MCF 10A (cell line): Measurements from ENCODE around the gene CENPX. TPM values are rescaled to one million over a fixed set of nuclear protein-coding genes. Genes with fewer than 3 reads are reported as not detected.

Experiments used
- BruUV-seq: library from RNA; stranded (reverse); fragments of 400-500 nt; replicated peaks from 2 replicates; lab custom pipeline; 2021; lab: Mats Ljungman, UMichigan
- CTCF ChIA-PET: fragments of 300-600 bp; sonication (Branson Sonifier 250); formaldehyde crosslinking; extraction: SDS; loops from one replicate; lab custom pipeline; 2021; ENCODE audit warnings: antibody characterized with exemption, inconsistent platforms; lab: Yijun Ruan, JAX
- POLR2A ChIA-PET: fragments of 300-600, 350-650 bp; sonication (Branson Sonifier 250); formaldehyde crosslinking; extraction: SDS; loops from one replicate; lab custom pipeline; 2020; ENCODE audit warnings: antibody characterized with exemption, inconsistent platforms; lab: Yijun Ruan, JAX
- DNase-seq: peaks from one replicate; pipeline ENCODE4 v3.0.0-alpha.2; 2018; ENCODE audit not compliant: unreplicated experiment
- H3K27ac Mint-ChIP-seq: one replicate; pipeline ENCODE4 v1.8.0; 2022; ENCODE audit warnings: mild to moderate bottlenecking, low read depth, mixed read lengths; ENCODE audit not compliant: unreplicated experiment
- H3K27me3 Mint-ChIP-seq: one replicate; pipeline ENCODE4 v1.8.0; 2022; ENCODE audit warnings: mixed read lengths; ENCODE audit not compliant: insufficient read depth, unreplicated experiment
- H3K36me3 Mint-ChIP-seq: one replicate; pipeline ENCODE4 v1.8.0; 2022; ENCODE audit warnings: mild to moderate bottlenecking, moderate library complexity, mixed read lengths; ENCODE audit not compliant: insufficient read depth, unreplicated experiment
- H3K4me1 Mint-ChIP-seq: one replicate; pipeline ENCODE4 v1.8.0; 2022; ENCODE audit warnings: mixed read lengths; ENCODE audit not compliant: insufficient read depth, unreplicated experiment
- H3K4me3 Mint-ChIP-seq: one replicate; pipeline ENCODE4 v1.8.0; 2022; ENCODE audit warnings: mild to moderate bottlenecking, moderate library complexity, mixed read lengths; ENCODE audit not compliant: unreplicated experiment
- H3K9me3 Mint-ChIP-seq: one replicate; pipeline ENCODE4 v1.8.0; 2022; ENCODE audit warnings: mixed read lengths; ENCODE audit not compliant: unreplicated experiment
- CTCF ChIP-seq: fragments of 200-600 bp; IDR thresholded peaks from one replicate; pipeline ENCODE4 v1.8.0; 2022; ENCODE audit warnings: antibody characterized with exemption, mild to moderate bottlenecking; ENCODE audit not compliant: unreplicated experiment
- intact Hi-C: fragments of 100-400 bp; cut with micrococcal nuclease; formaldehyde crosslinking; loops from 2 replicates; pipeline ENCODE4 v1.14.1; 2022
- total RNA-seq: library from RNA; stranded (reverse); gene quantifications from 2 replicates; pipeline ENCODE4 v1.2.3, GENCODE V29; 2022

The CENPX gene
- total RNA-seq, 1 experiment from 2014 or later = 35.6 TPM

- intact Hi-C loops = no loop called here
- peaks cover 18% of the 10 kb centered on the region for H3K36me3 Mint-ChIP-seq
- no peak overlapping the region for H3K4me3 Mint-ChIP-seq
- no peak overlapping the region for H3K27ac Mint-ChIP-seq
- no peak for TF ChIP-seq CTCF
- ChIA-PET CTCF (interaction anchor here (1.4 to 2.3 kb wide), 2 partner anchors 51 to 52 kb away, joined by 5 to 8 read pairs; partner anchors contain the start of gene NOTUM), POLR2A (interaction anchor here (0.7 kb wide), 1 partner anchor 9 kb away, joined by 4 read pairs; no protein-coding TSS in a partner anchor)
- BruUV-seq = no TSS peak
- H3K27me3 Mint-ChIP-seq = no peaks in the 10 kb centered on the region
- DNase-seq = no peak
- H3K9me3 Mint-ChIP-seq = no peaks in the 10 kb centered on the region
- H3K4me1 Mint-ChIP-seq = peaks cover 4% of the 10 kb centered on the region
Measured at GRCh38 chr17:82011617-82012187, 11.0 kb downstream of the CENPX start.

GRCh38 chr17:82010575-82011525 is 11.8 kb downstream of the CENPX start:
- H3K4me3 Mint-ChIP-seq = no peak overlapping the region
- intact Hi-C loops = no loop called here
- H3K27me3 Mint-ChIP-seq = no peaks in the 10 kb centered on the region
- H3K27ac Mint-ChIP-seq = no peak overlapping the region
- ChIA-PET CTCF (interaction anchor here (0.7 to 2.3 kb wide), 5 partner anchors 9 to 52 kb away, joined by 3 to 12 read pairs (median 5); partner anchors contain the start of gene NOTUM), POLR2A (interaction anchor here (0.7 kb wide), 1 partner anchor 10 kb away, joined by 4 read pairs; no protein-coding TSS in a partner anchor)
- no peaks in the 10 kb centered on the region for H3K9me3 Mint-ChIP-seq
- H3K4me1 Mint-ChIP-seq = peaks cover 9% of the 10 kb centered on the region
- DNase-seq = no peak
- no peak for TF ChIP-seq CTCF
- BruUV-seq = no TSS peak
- H3K36me3 Mint-ChIP-seq = peaks cover 18% of the 10 kb centered on the region

DNA sequence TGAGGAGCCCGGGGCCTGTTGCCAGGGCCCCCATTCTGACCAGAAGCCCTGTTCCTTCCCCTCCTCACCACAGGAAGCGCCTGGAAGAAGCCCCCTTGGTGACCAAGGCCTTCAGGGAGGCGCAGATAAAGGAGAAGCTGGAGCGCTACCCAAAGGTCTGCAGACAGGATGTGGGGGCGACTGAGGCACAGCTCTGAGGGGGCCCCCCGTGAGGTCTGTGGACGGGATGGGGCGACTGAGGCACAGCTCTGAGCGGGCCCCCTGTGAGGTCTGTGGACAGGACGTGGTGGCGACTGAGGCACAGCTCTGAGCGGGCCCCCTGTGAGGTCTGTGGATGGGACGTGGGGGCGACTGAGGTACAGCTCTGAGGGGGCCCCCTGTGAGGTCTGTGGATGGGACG is 13.3 kb downstream of the CENPX start:
- no peak for TF ChIP-seq CTCF
- peaks cover 12% of the 10 kb centered on the region for H3K36me3 Mint-ChIP-seq
- no TSS peak for BruUV-seq
- intact Hi-C loops = no loop called here
- no peaks in the 10 kb centered on the region for H3K9me3 Mint-ChIP-seq
- H3K27me3 Mint-ChIP-seq = no peaks in the 10 kb centered on the region
- ChIA-PET POLR2A (interaction anchor here (0.6 kb wide), 1 partner anchor 13 kb away, joined by 3 read pairs; the partner anchor contains the start of gene CENPX), CTCF (interaction anchor here (0.7 to 1.9 kb wide), 2 partner anchors 11 to 50 kb away, joined by 4 to 12 read pairs; no protein-coding TSS in a partner anchor)
- no peak for DNase-seq
- peaks cover 10% of the 10 kb centered on the region for H3K4me1 Mint-ChIP-seq
- no peak overlapping the region for H3K27ac Mint-ChIP-seq
- H3K4me3 Mint-ChIP-seq = no peak overlapping the region

GRCh38 chr17:82008941-82009405 is 13.7 kb downstream of the CENPX start:
- no TSS peak for BruUV-seq
- peaks cover 10% of the 10 kb centered on the region for H3K4me1 Mint-ChIP-seq
- POLR2A ChIA-PET = interaction anchor here (0.6 kb wide), 1 partner anchor 14 kb away, joined by 3 read pairs; the partner anchor contains the start of gene CENPX

More at GRCh38 chr17:82008941-82009405, 13.7 kb downstream of the CENPX start:
- CTCF ChIA-PET = interaction anchor here (0.6 to 1.9 kb wide), 3 partner anchors 11 to 17 kb away, joined by 3 to 12 read pairs (median 5); no protein-coding TSS in a partner anchor
- intact Hi-C loops = no loop called here
- H3K27ac Mint-ChIP-seq = no peak overlapping the region
- H3K4me3 Mint-ChIP-seq = no peak overlapping the region
- no peak for TF ChIP-seq CTCF
- H3K9me3 Mint-ChIP-seq = no peaks in the 10 kb centered on the region
- H3K27me3 Mint-ChIP-seq = no peaks in the 10 kb centered on the region
- DNase-seq = no peak
- peaks cover 12% of the 10 kb centered on the region for H3K36me3 Mint-ChIP-seq
